ENCODE data around the gene KDELR3.

GRCh38 chr22:38505541-38506117 lies 37.7 kb downstream of the KDELR3 start:
- no peak for TF ChIP-seq POLR2A (IDR thresholded peaks at IDR 0.05; ENCODE audit: extremely low read depth, insufficient read length)
- TF ChIP-seq MYC (IDR thresholded peaks at IDR 0.05; ENCODE audit: low read depth, low read length): no peak
